SU-DHL-6 (cell line): Measurements from ENCODE around the gene FOXK2.

Experiments
- CTCF ChIP-seq: fragments of 200-600 bp; sonication (generic); IDR thresholded peaks from one replicate; pipeline ENCODE4 v1.5.1; 2017; ENCODE audit warnings: antibody characterized with exemption, mild to moderate bottlenecking, low read length, moderate library complexity; ENCODE audit not compliant: insufficient read depth, poor library complexity, severe bottlenecking
- EZH2phosphoT487 ChIP-seq: fragments of 200-600 bp; sonication (generic), shearing (Covaris generic); conservative IDR thresholded peaks from 2 replicates; pipeline ENCODE4 v1.6.1; 2018; ENCODE audit warnings: mild to moderate bottlenecking, antibody characterized with exemption, low read length, moderate library complexity, mixed read lengths

DNA sequence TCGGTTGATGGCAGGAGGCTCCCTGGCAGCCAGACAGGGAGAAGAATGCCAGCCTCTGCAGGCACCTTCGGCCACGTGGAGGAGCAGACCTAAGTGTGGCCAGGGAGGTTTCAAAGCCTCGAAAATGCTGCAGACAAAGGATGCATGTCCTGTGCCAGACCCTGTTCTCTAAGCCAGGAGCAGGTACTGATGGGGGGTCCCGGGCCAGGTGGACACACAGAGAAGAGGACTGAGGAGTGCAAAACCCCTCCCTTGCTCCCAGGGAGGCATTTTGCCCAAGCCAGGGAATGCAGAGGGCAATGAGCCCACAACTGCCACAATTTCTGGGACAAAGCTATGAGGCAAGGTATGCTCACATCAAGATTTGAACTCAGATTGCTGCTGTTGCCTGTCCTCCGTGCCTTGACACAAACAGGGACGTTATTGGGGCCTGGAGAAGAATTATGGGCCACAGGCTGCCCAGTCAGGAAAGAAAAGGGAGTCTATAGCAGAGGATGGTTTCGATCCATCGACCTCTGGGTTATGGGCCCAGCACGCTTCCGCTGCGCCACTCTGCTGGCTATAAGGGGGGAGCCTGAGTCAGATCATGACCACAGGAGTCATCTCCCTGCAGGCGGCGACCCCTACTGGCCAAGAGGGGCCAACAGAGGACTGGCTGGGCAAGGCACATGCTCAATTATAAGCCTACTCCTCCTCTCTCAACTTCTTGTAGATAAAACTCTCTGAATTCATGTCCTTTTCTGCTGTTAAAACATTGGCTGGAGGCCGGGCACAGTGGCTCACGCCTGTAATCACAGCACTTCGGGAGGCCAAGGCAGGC lies 25.1 kb upstream of the FOXK2 start:
- TF ChIP-seq CTCF: peak; percentile 58
- TF ChIP-seq EZH2phosphoT487: no peak
